CD4-positive, alpha-beta memory T cell (primary cell): ENCODE measurements around the gene LSP1. TPM values are rescaled to one million over a fixed set of nuclear protein-coding genes. Genes with fewer than 3 reads are reported as not detected.
"Not testable (repeated sequence)": the region's sequence is repeated elsewhere in the genome, so short reads cannot be mapped to it uniquely, and the experiment has no call there.

Experiments used
- CTCF ChIA-PET: fragments of 350-600 bp; sonication (Branson Sonifier 250); formaldehyde crosslinking; loops from one replicate; lab custom pipeline; 2021; ENCODE audit warnings: inconsistent platforms; ENCODE audit not compliant: partially characterized antibody; lab: Charles Lee
- POLR2A ChIA-PET: fragments of 350-600 bp; sonication (Branson Sonifier 250); formaldehyde crosslinking; loops from one replicate; lab custom pipeline; 2021; ENCODE audit not compliant: partially characterized antibody; lab: Charles Lee
- DNase-seq, 5 donors: peaks; one replicate each; pipeline versions ENCODE4 v3.0.0 to v3.0.0-alpha.2; 2020 to 2022; ENCODE audit warnings: mixed read lengths in 1 of 5
- H3K27ac ChIP-seq: one replicate; pipeline ENCODE4 v1.7.0; 2013; ENCODE audit warnings: low read depth, low read length
- H3K27me3 ChIP-seq: 2 replicates; pipeline ENCODE4 v1.7.0; 2013; ENCODE audit warnings: mild to moderate bottlenecking, low read length, moderate library complexity; ENCODE audit not compliant: insufficient read depth
- H3K36me3 ChIP-seq: 2 replicates; pipeline ENCODE4 v1.7.0; 2013; ENCODE audit warnings: mild to moderate bottlenecking, low read length, moderate library complexity; ENCODE audit not compliant: insufficient read depth
- H3K4me1 ChIP-seq: 2 replicates; pipeline ENCODE4 v1.7.0; 2013; ENCODE audit warnings: mild to moderate bottlenecking, low read length, moderate library complexity; ENCODE audit not compliant: insufficient read depth
- H3K4me3 ChIP-seq, 2 donors: one replicate each; pipeline ENCODE4 v1.7.0; 2013; ENCODE audit warnings: low read length in 2 of 2, mild to moderate bottlenecking in 1 of 2
- H3K9me3 ChIP-seq, 2 donors: one replicate each; pipeline ENCODE4 v1.7.0; 2013; ENCODE audit warnings: low read length in 2 of 2, control low read depth in 1 of 2; ENCODE audit not compliant: control insufficient read depth in 1 of 2
- H3K27ac Mint-ChIP-seq, 7 donors: one replicate each; pipeline ENCODE4 v1.8.0; 2020 to 2021; ENCODE audit warnings: mixed read lengths in 7 of 7, mild to moderate bottlenecking in 6 of 7, inconsistent platforms in 3 of 7, moderate library complexity in 3 of 7
- H3K27me3 Mint-ChIP-seq, 2 donors: one replicate each; pipeline ENCODE4 v1.8.0; 2020 to 2021; ENCODE audit warnings: mixed read lengths in 2 of 2
- H3K36me3 Mint-ChIP-seq, 2 donors: one replicate each; pipeline ENCODE4 v1.8.0; 2020 to 2021; ENCODE audit warnings: mixed read lengths in 2 of 2, inconsistent platforms in 1 of 2, mild to moderate bottlenecking in 1 of 2
- H3K4me1 Mint-ChIP-seq, 4 donors: one replicate each; pipeline ENCODE4 v1.8.0; 2020 to 2021; ENCODE audit warnings: mixed read lengths in 4 of 4, mild to moderate bottlenecking in 1 of 4
- H3K4me3 Mint-ChIP-seq, 8 donors: one replicate each; pipeline ENCODE4 v1.8.0; 2020 to 2021; ENCODE audit warnings: mixed read lengths in 8 of 8, mild to moderate bottlenecking in 7 of 8, moderate library complexity in 6 of 8, inconsistent platforms in 3 of 8
- H3K9me3 Mint-ChIP-seq, 8 donors: one replicate each; pipeline ENCODE4 v1.8.0; 2020 to 2021; ENCODE audit warnings: mixed read lengths in 8 of 8, mild to moderate bottlenecking in 5 of 8, inconsistent platforms in 3 of 8, moderate library complexity in 1 of 8
- intact Hi-C: fragments of 100-400 bp; cut with micrococcal nuclease; formaldehyde crosslinking; loops from one replicate; pipeline ENCODE4 v1.15.1; 2023
- polyA plus RNA-seq, 2 donors: library from polyadenylated mRNA; unstranded; fragments of 300-500 nt; fragmentation: Illumina TruSeq; gene quantifications; one replicate each; pipeline ENCODE4 v1.2.3, GENCODE V29; 2021
- total RNA-seq, 2 experiments: library from RNA; stranded (reverse); gene quantifications; one replicate each; pipeline ENCODE4 v1.2.3, GENCODE V29; 2021

Gene LSP1, protein sequence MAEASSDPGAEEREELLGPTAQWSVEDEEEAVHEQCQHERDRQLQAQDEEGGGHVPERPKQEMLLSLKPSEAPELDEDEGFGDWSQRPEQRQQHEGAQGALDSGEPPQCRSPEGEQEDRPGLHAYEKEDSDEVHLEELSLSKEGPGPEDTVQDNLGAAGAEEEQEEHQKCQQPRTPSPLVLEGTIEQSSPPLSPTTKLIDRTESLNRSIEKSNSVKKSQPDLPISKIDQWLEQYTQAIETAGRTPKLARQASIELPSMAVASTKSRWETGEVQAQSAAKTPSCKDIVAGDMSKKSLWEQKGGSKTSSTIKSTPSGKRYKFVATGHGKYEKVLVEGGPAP
- 100 to 1,000 TPM; 324 to 327 TPM for total RNA-seq
- polyA plus RNA-seq = 100 to 1,000 TPM; 253 to 435 TPM

DNA sequence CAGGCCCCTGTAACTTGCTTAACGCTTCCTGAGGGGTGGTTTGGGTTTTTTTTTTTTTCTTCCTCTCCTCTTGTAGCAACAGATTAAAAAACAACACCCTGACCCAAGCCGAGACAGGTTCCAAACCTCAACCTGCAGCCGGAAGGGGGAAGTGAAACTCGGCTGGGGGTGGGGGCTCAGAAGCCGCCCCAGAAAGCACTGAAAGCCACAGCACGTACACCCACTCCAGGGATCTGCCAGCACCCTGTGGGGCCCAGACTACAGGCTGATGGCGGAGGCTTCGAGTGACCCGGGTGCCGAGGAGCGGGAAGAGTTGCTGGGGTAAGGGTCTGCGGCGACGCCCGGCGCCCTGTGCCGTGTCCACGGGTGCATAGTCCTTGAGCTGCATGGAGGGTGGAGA, at the start of gene LSP1:
Gene LSP1 (plus strand): TSS at position 208 of the 400 bp plus-strand sequence. CDS start 61 bp downstream, at position 269.
- Histone ChIP-seq H3K4me1 (peaks cover 82% of the 10 kb centered on the region), H3K27me3 (no peaks in the 10 kb centered on the region), H3K4me3 (peak within 1 kb of the TSS; percentile 39 to 95), H3K9me3 (no peaks in the 10 kb centered on the region), H3K27ac (peak within 1 kb of the TSS; percentile 77), H3K36me3 (peaks cover 4% of the 10 kb centered on the region)
- peak; percentile 88 to 92 (median 88) for DNase-seq
- no peaks in the 10 kb centered on the region for H3K27me3 Mint-ChIP-seq
- peak within 1 kb of the TSS; percentile 95 to 99 (median 98) for H3K4me3 Mint-ChIP-seq
- peaks cover 25 to 77% (median 50%) of the 10 kb centered on the region in 4 donors for H3K4me1 Mint-ChIP-seq
- ChIA-PET CTCF (interaction anchor here (0.9 to 4.8 kb wide), 15 partner anchors 10 to 298 kb away, joined by 3 to 46 read pairs (median 5); partner anchors contain the start of genes MRPL23 and SYT8), POLR2A (interaction anchor here (0.6 to 13.5 kb wide), 17 partner anchors 9 to 449 kb away, joined by 3 to 189 read pairs (median 6); partner anchors contain the start of genes C11orf21, CTSD, DUSP8 and MRPL23)
- peaks cover 0 to 20% of the 10 kb centered on the region in 2 donors for H3K36me3 Mint-ChIP-seq
- intact Hi-C loops = loop anchor here (1.0 to 5.0 kb wide), 5 partner anchors 9 to 64 kb away; partner anchors contain the start of genes TNNI2 and TNNT3
- peak within 1 kb of the TSS; percentile 96 to 99 (median 98) for H3K27ac Mint-ChIP-seq
- no peaks in the 10 kb centered on the region for H3K9me3 Mint-ChIP-seq

DNA sequence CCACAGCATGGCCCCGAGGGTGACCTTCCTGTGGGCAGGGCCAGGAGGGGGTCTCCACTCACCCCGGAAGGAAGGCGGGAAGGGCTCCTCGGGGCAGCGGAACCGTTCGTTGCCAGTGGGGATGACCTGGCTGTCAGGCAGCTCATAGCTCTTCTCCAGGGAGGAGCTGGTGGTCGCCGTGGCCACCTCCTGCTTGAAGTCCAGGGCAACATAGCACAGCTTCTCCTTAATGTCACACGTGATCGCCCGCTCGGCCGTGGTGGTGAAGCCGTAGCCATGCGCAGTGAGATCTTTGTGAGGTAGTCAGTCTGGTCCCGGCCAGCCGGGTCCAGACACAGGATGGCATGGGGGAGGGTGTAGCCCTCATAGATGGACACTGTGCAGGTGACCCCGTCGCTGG, 49.6 kb upstream of the LSP1 start:
- peaks cover 23 to 31% of the 10 kb centered on the region in 2 donors for H3K27me3 Mint-ChIP-seq
- no peak for DNase-seq
- H3K9me3 ChIP-seq = no peaks in the 10 kb centered on the region
- CTCF ChIA-PET = no interaction called here
- H3K27ac Mint-ChIP-seq = no peak overlapping the region
- H3K27me3 ChIP-seq = no peaks in the 10 kb centered on the region
- POLR2A ChIA-PET = no interaction called here
- no peaks in the 10 kb centered on the region for H3K36me3 Mint-ChIP-seq
- no peak overlapping the region for H3K27ac ChIP-seq
- H3K36me3 ChIP-seq = no peaks in the 10 kb centered on the region
- no peaks in the 10 kb centered on the region for H3K9me3 Mint-ChIP-seq
- no peaks in the 10 kb centered on the region for H3K4me1 ChIP-seq
- H3K4me3 Mint-ChIP-seq = no peak overlapping the region
- intact Hi-C loops = no loop called here
- H3K4me3 ChIP-seq = no peak overlapping the region
- no peaks in the 10 kb centered on the region for H3K4me1 Mint-ChIP-seq

- H3K9me3 Mint-ChIP-seq, H3K27ac Mint-ChIP-seq, H3K4me3 ChIP-seq, H3K4me1 Mint-ChIP-seq, H3K36me3 Mint-ChIP-seq, intact Hi-C loops, H3K4me3 Mint-ChIP-seq, POLR2A ChIA-PET, CTCF ChIA-PET, H3K27me3 ChIP-seq, H3K4me1 ChIP-seq, H3K36me3 ChIP-seq, H3K27ac ChIP-seq, H3K9me3 ChIP-seq, DNase-seq: not testable (repeated sequence)
- peaks cover 20 to 25% of the 10 kb centered on the region in 2 donors for H3K27me3 Mint-ChIP-seq
These were observed 48.9 kb upstream of the LSP1 start for GRCh38 chr11:1803835-1804519.

GRCh38 chr11:1805525-1805924, 47.4 kb upstream of the LSP1 start:
- no peaks in the 10 kb centered on the region for H3K9me3 Mint-ChIP-seq
- intact Hi-C loops = no loop called here
- DNase-seq = no peak
- peaks cover 19 to 24% of the 10 kb centered on the region in 2 donors for H3K27me3 Mint-ChIP-seq
- Histone ChIP-seq H3K4me1 (no peaks in the 10 kb centered on the region), H3K9me3 (no peaks in the 10 kb centered on the region), H3K4me3 (no peak overlapping the region), H3K27me3 (no peaks in the 10 kb centered on the region), H3K27ac (no peak overlapping the region), H3K36me3 (no peaks in the 10 kb centered on the region)
- no peaks in the 10 kb centered on the region for H3K4me1 Mint-ChIP-seq
- ChIA-PET CTCF (interaction anchor here (1.1 to 1.8 kb wide), 2 partner anchors 112 to 210 kb away, joined by 4 read pairs; no protein-coding TSS in a partner anchor), POLR2A (interaction anchor here (0.6 kb wide), 1 partner anchor 48 kb away, joined by 3 read pairs; no protein-coding TSS in a partner anchor)
- H3K27ac Mint-ChIP-seq = no peak overlapping the region
- H3K4me3 Mint-ChIP-seq = no peak overlapping the region
- no peaks in the 10 kb centered on the region for H3K36me3 Mint-ChIP-seq

DNA sequence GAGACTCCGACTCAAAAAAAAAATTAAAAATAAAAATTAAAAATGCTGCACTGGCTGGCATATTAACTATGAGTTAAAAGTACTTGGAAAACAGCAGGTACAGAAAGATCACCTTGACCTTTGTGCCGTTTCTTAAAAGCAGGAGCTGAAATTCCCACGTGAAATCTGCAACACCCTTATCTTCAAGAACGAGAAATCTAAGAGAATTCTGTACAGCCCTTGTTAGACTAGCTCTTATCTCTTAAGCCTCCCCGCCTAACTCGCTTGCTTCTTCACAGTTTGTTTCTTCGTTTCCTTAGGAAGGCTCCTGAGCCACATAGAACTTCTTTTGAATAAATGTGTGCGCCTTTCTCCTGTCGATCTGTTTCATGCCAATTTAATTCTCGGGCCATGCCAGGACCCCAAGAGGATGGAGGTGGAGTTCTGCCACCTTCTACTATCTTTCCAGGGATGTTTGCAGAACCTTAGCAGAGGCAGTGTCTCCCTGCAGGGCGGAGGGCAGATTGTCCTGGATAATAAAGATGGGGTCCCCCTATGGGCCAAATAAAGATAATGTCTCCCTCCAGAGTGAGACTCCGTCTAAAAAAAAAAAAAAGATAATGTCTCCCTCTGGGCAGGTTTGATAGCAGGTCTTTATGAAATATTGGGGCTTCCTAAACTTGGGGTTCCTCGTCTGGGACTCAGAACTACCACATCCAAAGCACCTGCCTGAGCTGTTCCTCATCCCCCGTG, 45.5 kb upstream of the LSP1 start:
- Mint-ChIP-seq H3K4me3 (no peak overlapping the region), H3K27me3 (peaks cover 13 to 19% of the 10 kb centered on the region in 2 donors), H3K9me3 (peaks cover 0 to 3% (median 0%) of the 10 kb centered on the region in 8 donors), H3K36me3 (no peaks in the 10 kb centered on the region), H3K4me1 (no peaks in the 10 kb centered on the region), H3K27ac (no peak overlapping the region)
- Histone ChIP-seq H3K27ac (no peak overlapping the region), H3K27me3 (no peaks in the 10 kb centered on the region), H3K9me3 (no peaks in the 10 kb centered on the region), H3K36me3 (no peaks in the 10 kb centered on the region), H3K4me3 (no peak overlapping the region), H3K4me1 (no peaks in the 10 kb centered on the region)
- intact Hi-C loops = no loop called here
- POLR2A ChIA-PET = no interaction called here
- CTCF ChIA-PET = interaction anchor here (0.6 to 1.2 kb wide), 4 partner anchors 25 to 237 kb away, joined by 3 to 7 read pairs (median 4); no protein-coding TSS in a partner anchor
- no peak for DNase-seq

DNA sequence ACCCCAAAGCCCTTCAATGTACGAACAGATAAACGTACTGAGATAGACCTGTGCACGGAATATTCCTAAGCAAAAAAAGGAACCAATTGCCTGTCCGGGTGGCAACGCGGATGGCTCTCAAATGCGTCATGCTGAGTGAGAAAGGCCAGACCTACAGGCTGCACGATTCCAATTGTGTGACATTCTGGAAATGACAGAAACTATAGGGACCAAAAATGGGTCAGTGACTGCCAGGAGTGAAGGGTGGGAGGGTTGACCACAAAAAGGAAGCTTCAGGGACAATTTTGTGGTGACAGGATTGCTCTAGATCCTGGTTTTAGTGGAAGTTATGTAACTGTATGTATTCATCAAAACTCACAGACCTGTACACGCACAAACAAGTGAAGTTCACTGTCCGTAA, 42.1 kb upstream of the LSP1 start:
- intact Hi-C loops = no loop called here
- no peaks in the 10 kb centered on the region for H3K36me3 Mint-ChIP-seq
- no peaks in the 10 kb centered on the region for H3K9me3 ChIP-seq
- no peaks in the 10 kb centered on the region for H3K27me3 ChIP-seq
- H3K36me3 ChIP-seq = no peaks in the 10 kb centered on the region
- no peaks in the 10 kb centered on the region for H3K4me1 ChIP-seq
- H3K4me3 Mint-ChIP-seq = no peak overlapping the region
- peaks cover 0 to 7% (median 0%) of the 10 kb centered on the region in 8 donors for H3K9me3 Mint-ChIP-seq
- H3K4me1 Mint-ChIP-seq = no peaks in the 10 kb centered on the region
- peaks cover 4 to 12% of the 10 kb centered on the region in 2 donors for H3K27me3 Mint-ChIP-seq
- no peak for DNase-seq
- H3K27ac ChIP-seq = no peak overlapping the region
- no peak overlapping the region for H3K4me3 ChIP-seq
- ChIA-PET POLR2A (no interaction called here), CTCF (interaction anchor here (1.1 kb wide), 1 partner anchor 117 kb away, joined by 4 read pairs; no protein-coding TSS in a partner anchor)
- H3K27ac Mint-ChIP-seq = no peak overlapping the region
